ENCODE measurements around the gene ZNF32. TPM values are rescaled to one million over a fixed set of nuclear protein-coding genes. Genes with fewer than 3 reads are reported as not detected.

The ZNF32 gene
- total RNA-seq, 2 experiments from 2014 or later = 12.5 to 13.7 TPM

DNA sequence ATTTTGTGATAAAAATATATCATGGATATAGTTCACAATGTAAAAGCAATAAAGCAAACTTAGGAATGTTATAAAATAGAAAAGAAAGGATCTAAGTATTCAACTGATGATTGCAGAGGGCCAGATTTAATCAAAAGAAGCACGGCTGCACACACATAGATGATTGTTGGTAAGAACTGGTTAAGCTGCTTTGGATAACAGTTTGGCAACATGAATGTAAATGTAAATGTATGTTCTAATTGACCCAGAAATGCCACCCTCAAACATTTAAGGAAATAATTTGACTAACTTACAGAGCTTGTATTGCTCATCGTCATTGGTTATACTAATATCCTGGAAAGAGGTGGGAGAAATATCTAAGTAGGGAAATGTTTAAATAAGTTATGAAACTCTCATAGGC, 29.3 kb downstream of the ZNF32 start:
- intact Hi-C loops (cut with micrococcal nuclease) = no loop called here
- POLR2A ChIA-PET = interaction anchor here (1.3 kb wide), 1 partner anchor 21 kb away, joined by 3 read pairs; no protein-coding TSS in a partner anchor
- TF ChIP-seq, protein P1, sequence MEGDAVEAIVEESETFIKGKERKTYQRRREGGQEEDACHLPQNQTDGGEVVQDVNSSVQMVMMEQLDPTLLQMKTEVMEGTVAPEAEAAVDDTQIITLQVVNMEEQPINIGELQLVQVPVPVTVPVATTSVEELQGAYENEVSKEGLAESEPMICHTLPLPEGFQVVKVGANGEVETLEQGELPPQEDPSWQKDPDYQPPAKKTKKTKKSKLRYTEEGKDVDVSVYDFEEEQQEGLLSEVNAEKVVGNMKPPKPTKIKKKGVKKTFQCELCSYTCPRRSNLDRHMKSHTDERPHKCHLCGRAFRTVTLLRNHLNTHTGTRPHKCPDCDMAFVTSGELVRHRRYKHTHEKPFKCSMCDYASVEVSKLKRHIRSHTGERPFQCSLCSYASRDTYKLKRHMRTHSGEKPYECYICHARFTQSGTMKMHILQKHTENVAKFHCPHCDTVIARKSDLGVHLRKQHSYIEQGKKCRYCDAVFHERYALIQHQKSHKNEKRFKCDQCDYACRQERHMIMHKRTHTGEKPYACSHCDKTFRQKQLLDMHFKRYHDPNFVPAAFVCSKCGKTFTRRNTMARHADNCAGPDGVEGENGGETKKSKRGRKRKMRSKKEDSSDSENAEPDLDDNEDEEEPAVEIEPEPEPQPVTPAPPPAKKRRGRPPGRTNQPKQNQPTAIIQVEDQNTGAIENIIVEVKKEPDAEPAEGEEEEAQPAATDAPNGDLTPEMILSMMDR (IDR thresholded peaks at IDR 0.05) = no peak
- H3K4me1 Mint-ChIP-seq (ENCODE audit: low read depth) = peaks cover 9% of the 10 kb centered on the region
- CTCF ChIA-PET = no interaction called here
- no peak for ATAC-seq
- no peak overlapping the region for H3K27ac Mint-ChIP-seq
- no peaks in the 10 kb centered on the region for H3K27me3 Mint-ChIP-seq
- no peak for DNase-seq
- peaks cover 53% of the 10 kb centered on the region for H3K9me3 Mint-ChIP-seq
- H3K36me3 Mint-ChIP-seq (ENCODE audit: low read depth) = peaks cover 52% of the 10 kb centered on the region
- H3K4me3 Mint-ChIP-seq = no peak overlapping the region

DNA sequence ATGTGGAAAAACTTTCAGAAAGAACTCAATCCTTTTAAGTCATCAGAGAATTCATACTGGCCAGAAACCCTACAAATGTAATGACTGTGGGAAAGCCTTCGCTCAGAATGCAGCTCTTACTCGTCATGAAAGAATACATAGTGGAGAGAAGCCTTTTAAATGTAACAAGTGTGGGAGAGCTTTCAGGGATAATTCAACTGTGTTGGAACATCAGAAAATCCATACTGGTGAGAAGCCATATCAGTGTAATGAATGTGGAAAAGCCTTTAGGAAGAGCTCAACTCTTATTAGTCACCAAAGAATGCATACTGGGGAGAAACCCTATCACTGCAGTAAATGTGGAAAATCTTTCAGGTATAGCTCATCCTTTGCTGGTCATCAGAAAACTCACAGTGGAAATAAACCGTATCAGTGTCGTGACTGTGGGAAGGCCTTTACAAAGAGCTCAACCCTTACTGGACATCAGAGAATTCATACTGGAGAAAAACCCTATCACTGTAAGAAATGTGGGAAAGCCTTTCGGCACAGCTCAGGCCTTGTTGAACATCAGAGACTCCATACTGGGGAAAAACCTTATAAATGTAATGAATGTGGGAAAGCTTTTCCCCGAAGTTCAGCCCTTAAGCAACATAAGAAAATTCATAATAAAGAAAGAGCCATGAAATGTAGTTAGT, 31.8 kb downstream of the ZNF32 start:
- Mint-ChIP-seq H3K27ac (no peak overlapping the region), H3K27me3 (no peaks in the 10 kb centered on the region), H3K4me3 (no peak overlapping the region), H3K9me3 (peaks cover 55% of the 10 kb centered on the region), H3K36me3 (ENCODE audit: low read depth) (peaks cover 71% of the 10 kb centered on the region), H3K4me1 (ENCODE audit: low read depth) (peaks cover 8% of the 10 kb centered on the region)
- CTCF ChIA-PET = interaction anchor here (1.4 kb wide), 1 partner anchor 9 kb away, joined by 4 read pairs; no protein-coding TSS in a partner anchor
- DNase-seq (no peak), ATAC-seq (no peak)
- TF ChIP-seq, protein P1 (IDR thresholded peaks at IDR 0.05) = no peak
- intact Hi-C loops (cut with micrococcal nuclease) = no loop called here
- POLR2A ChIA-PET = interaction anchor here (0.6 kb wide), 1 partner anchor 16 kb away, joined by 3 read pairs; no protein-coding TSS in a partner anchor

DNA sequence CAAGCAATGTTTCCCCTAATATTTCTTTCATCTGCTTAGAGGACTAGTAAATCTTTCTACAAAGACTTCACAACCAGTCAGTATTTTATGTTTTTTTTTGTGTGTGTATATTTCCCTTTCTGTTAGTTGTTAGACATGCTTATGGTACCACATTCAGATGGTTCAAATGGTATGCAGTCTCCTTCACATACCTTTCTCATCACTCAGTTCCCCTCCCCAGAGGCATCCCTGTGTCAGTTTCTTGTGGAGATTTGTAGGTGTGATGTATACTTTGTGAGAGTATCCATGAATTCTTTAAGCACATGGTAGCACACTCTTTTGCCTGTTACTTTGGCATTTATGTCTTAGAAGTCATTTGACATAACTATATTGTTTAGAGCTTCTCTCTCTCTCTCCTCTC, 38.0 kb downstream of the ZNF32 start:
- ATAC-seq (no peak), DNase-seq (no peak)
- peaks cover 83% of the 10 kb centered on the region for H3K36me3 Mint-ChIP-seq (ENCODE audit: low read depth)
- intact Hi-C loops (cut with micrococcal nuclease) = no loop called here
- peaks cover 42% of the 10 kb centered on the region for H3K4me1 Mint-ChIP-seq (ENCODE audit: low read depth)
- no peak overlapping the region for H3K4me3 Mint-ChIP-seq
- no peaks in the 10 kb centered on the region for H3K27me3 Mint-ChIP-seq
- ChIA-PET POLR2A (interaction anchor here (0.8 kb wide), 1 partner anchor 37 kb away, joined by 4 read pairs; no protein-coding TSS in a partner anchor), CTCF (no interaction called here)
- TF ChIP-seq, protein P1 (IDR thresholded peaks at IDR 0.05) = no peak
- H3K9me3 Mint-ChIP-seq = peaks cover 25% of the 10 kb centered on the region
- H3K27ac Mint-ChIP-seq = no peak overlapping the region

DNA sequence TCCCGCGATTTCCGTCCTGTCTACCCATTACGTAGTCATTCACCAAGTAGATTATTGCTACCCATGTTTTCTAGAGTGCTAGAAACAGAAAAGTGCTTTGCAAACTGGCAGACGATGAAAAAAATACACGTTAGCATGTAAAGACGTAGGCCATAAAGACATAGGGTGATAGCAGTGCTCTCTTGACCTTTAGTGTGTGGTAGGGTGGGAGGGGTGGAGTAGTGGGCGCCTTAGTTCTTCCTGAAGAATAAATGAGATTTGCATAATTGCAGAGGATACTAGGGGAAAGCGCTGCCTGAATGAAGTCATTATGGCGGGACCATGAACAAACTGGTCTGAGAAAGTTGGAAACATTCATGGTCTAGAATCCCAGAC, 41.5 kb downstream of the ZNF32 start:
- H3K36me3 Mint-ChIP-seq (ENCODE audit: low read depth) = peaks cover 49% of the 10 kb centered on the region
- ChIA-PET CTCF (interaction anchor here (0.8 to 1.3 kb wide), 3 partner anchors 10 to 33 kb away, joined by 4 to 5 read pairs (median 4); partner anchors contain the start of gene ZNF239), POLR2A (interaction anchor here (0.9 to 2.7 kb wide), 5 partner anchors 10 to 32 kb away, joined by 3 to 11 read pairs (median 6); partner anchors contain the start of gene ZNF239)
- no peaks in the 10 kb centered on the region for H3K27me3 Mint-ChIP-seq
- ATAC-seq = no peak
- peak overlapping the region; percentile 86 for H3K27ac Mint-ChIP-seq
- DNase-seq = no peak
- peaks cover 8% of the 10 kb centered on the region for H3K9me3 Mint-ChIP-seq
- TF ChIP-seq, protein P1 (IDR thresholded peaks at IDR 0.05) = no peak
- intact Hi-C loops (cut with micrococcal nuclease) = loop anchor here (5.0 kb wide), 1 partner anchor 35 kb away; the partner anchor contains the start of gene ZNF239
- H3K4me3 Mint-ChIP-seq = peak overlapping the region; percentile 81
- H3K4me1 Mint-ChIP-seq (ENCODE audit: low read depth) = peaks cover 37% of the 10 kb centered on the region
